Measurements from ENCODE around the gene HSPA5.

HSPA5 gene

DNA sequence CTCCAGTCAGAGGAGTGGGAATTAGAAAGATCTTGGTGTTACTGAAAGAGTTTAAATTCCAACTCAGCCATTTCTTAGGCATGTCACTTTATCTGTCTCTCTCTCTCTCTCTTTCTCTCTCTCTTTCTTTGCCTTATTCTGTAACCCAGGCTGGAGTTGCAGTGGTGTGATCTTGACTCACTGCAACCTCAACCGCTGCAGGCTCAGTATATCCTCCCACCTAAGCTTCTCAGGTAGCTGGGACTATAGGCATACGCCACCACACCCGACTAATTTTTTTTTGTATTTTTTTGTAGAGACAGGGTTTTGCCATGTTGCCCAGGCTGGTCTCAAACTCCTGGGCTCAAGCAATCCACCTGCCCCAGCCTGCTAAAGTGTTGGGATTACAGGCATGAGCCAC, 22.5 kb downstream of the HSPA5 start:
- Histone ChIP-seq H3K27ac (ENCODE audit: low read length, poor library complexity, severe bottlenecking) (no peak overlapping the region), H2BK5ac (ENCODE audit: low read depth, low read length, poor library complexity, severe bottlenecking) (no peak overlapping the region), H4K8ac (ENCODE audit: low read length) (no peak overlapping the region), H3K9ac (ENCODE audit: low read length) (no peak overlapping the region), H3K4ac (ENCODE audit: low read depth in 1 of 2, low read length in 2 of 2) (no peak overlapping the region), H3K27me3 (ENCODE audit: control insufficient read depth in 1 of 2, insufficient read depth in 1 of 2, low read length in 2 of 2) (no peaks in the 10 kb centered on the region), H3K4me1 (ENCODE audit: control insufficient read depth, insufficient read depth, low read depth, low read length) (no peaks in the 10 kb centered on the region), H3K36me3 (ENCODE audit: control insufficient read depth in 1 of 2, insufficient read depth in 2 of 2, low read depth in 1 of 2, low read length in 2 of 2) (peaks cover 23 to 36% of the 10 kb centered on the region in 2 experiments), H2BK120ac (ENCODE audit: low read depth, low read length) (no peak overlapping the region), H4K91ac (ENCODE audit: low read length) (no peak overlapping the region), H3K14ac (ENCODE audit: low read length in 2 of 2) (no peak overlapping the region), H2BK15ac (ENCODE audit: low read depth, poor library complexity, severe bottlenecking) (no peak overlapping the region), H2AK5ac (ENCODE audit: low read length, severe bottlenecking) (no peak overlapping the region), H2AFZ (ENCODE audit: low read depth, low read length) (no peak overlapping the region), H3K18ac (ENCODE audit: low read depth in 1 of 2, low read length in 2 of 2) (no peak overlapping the region), H3K9me3 (ENCODE audit: control insufficient read depth, low read length) (no peaks in the 10 kb centered on the region), H2BK12ac (ENCODE audit: low read length in 2 of 2) (no peak overlapping the region), H3K23ac (ENCODE audit: low read length in 2 of 2) (no peak overlapping the region), H3K79me1 (replicated peaks; ENCODE audit: low read length, poor library complexity, severe bottlenecking) (peaks cover 5% of the 10 kb centered on the region), H3K4me2 (ENCODE audit: low read length, poor library complexity, severe bottlenecking) (no peak overlapping the region), H3K4me3 (ENCODE audit: insufficient read depth in 1 of 2, low read depth in 1 of 2, low read length in 2 of 2) (no peak overlapping the region)
- DNase-seq, result no peak
- 100% methylated on average over 3 of the region's 3 CpGs for WGBS

DNA sequence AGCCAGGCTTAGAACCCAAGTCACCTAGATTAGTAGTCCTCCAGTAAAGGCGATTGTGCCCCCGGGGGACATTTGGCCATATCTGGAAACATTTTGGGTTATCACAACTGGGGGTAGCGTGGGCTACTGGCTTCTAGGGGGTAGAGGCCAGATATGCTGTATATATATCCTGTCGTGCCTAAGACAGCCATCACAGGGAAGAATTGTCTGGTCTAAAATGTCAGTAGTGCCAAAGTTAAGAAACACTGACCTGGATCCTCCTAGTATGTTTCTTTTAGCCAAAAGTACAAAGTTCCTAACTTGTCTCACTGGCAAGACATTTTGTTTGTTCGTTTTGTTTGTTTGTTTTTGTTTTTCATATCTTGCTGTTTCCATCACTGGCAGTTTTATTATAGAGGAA, 27.0 kb downstream of the HSPA5 start:
- Histone ChIP-seq H3K18ac (ENCODE audit: low read depth in 1 of 2, low read length in 2 of 2) (no peak overlapping the region), H4K8ac (ENCODE audit: low read length) (no peak overlapping the region), H3K27me3 (ENCODE audit: control insufficient read depth in 1 of 2, insufficient read depth in 1 of 2, low read length in 2 of 2) (no peaks in the 10 kb centered on the region), H2BK5ac (ENCODE audit: low read depth, low read length, poor library complexity, severe bottlenecking) (no peak overlapping the region), H3K9ac (ENCODE audit: low read length) (no peak overlapping the region), H3K27ac (ENCODE audit: low read length, poor library complexity, severe bottlenecking) (no peak overlapping the region), H3K23ac (ENCODE audit: low read length in 2 of 2) (no peak overlapping the region), H2AK5ac (ENCODE audit: low read length, severe bottlenecking) (no peak overlapping the region), H2BK12ac (ENCODE audit: low read length in 2 of 2) (no peak overlapping the region), H3K14ac (ENCODE audit: low read length in 2 of 2) (no peak overlapping the region), H3K4me3 (ENCODE audit: insufficient read depth in 1 of 2, low read depth in 1 of 2, low read length in 2 of 2) (no peak overlapping the region), H3K9me3 (ENCODE audit: control insufficient read depth, low read length) (no peaks in the 10 kb centered on the region), H3K4me2 (ENCODE audit: low read length, poor library complexity, severe bottlenecking) (no peak overlapping the region), H3K4me1 (ENCODE audit: control insufficient read depth, insufficient read depth, low read depth, low read length) (no peaks in the 10 kb centered on the region), H2BK120ac (ENCODE audit: low read depth, low read length) (no peak overlapping the region), H3K36me3 (ENCODE audit: control insufficient read depth in 1 of 2, insufficient read depth in 2 of 2, low read depth in 1 of 2, low read length in 2 of 2) (peaks cover 25 to 51% of the 10 kb centered on the region in 2 experiments), H2BK15ac (ENCODE audit: low read depth, poor library complexity, severe bottlenecking) (no peak overlapping the region), H3K79me1 (replicated peaks; ENCODE audit: low read length, poor library complexity, severe bottlenecking) (peaks cover 2% of the 10 kb centered on the region), H2AFZ (ENCODE audit: low read depth, low read length) (no peak overlapping the region), H3K4ac (ENCODE audit: low read depth in 1 of 2, low read length in 2 of 2) (no peak overlapping the region), H4K91ac (ENCODE audit: low read length) (no peak overlapping the region)
- DNase-seq, result no peak
- 95% methylated on average over 5 of the region's 5 CpGs for WGBS

GRCh38 chr9:125204477-125204876, 36.7 kb downstream of the HSPA5 start:
- no peak overlapping the region for H4K8ac ChIP-seq (ENCODE audit: low read length)
- peaks cover 9% of the 10 kb centered on the region for H3K79me1 ChIP-seq (replicated peaks; ENCODE audit: low read length, poor library complexity, severe bottlenecking)
- peaks cover 1% of the 10 kb centered on the region for H3K4me1 ChIP-seq (ENCODE audit: control insufficient read depth, insufficient read depth, low read depth, low read length)
- no peak overlapping the region for H2BK5ac ChIP-seq (ENCODE audit: low read depth, low read length, poor library complexity, severe bottlenecking)
- no peak overlapping the region for H3K9ac ChIP-seq (ENCODE audit: low read length)
- 92% methylated on average over 3 of the region's 3 CpGs for WGBS
- H3K14ac ChIP-seq (ENCODE audit: low read length in 2 of 2), result no peak overlapping the region
- no peak overlapping the region for H3K4me2 ChIP-seq (ENCODE audit: low read length, poor library complexity, severe bottlenecking)
- H2BK120ac ChIP-seq (ENCODE audit: low read depth, low read length), result no peak overlapping the region
- no peak overlapping the region for H2BK12ac ChIP-seq (ENCODE audit: low read length in 2 of 2)
- no peak overlapping the region for H3K18ac ChIP-seq (ENCODE audit: low read depth in 1 of 2, low read length in 2 of 2)
- H3K27ac ChIP-seq (ENCODE audit: low read length, poor library complexity, severe bottlenecking), result no peak overlapping the region
- H3K4ac ChIP-seq (ENCODE audit: low read depth in 1 of 2, low read length in 2 of 2), result no peak overlapping the region
- H3K4me3 ChIP-seq (ENCODE audit: insufficient read depth in 1 of 2, low read depth in 1 of 2, low read length in 2 of 2), result no peak overlapping the region
- H2BK15ac ChIP-seq (ENCODE audit: low read depth, poor library complexity, severe bottlenecking), result no peak overlapping the region
- H4K91ac ChIP-seq (ENCODE audit: low read length), result no peak overlapping the region
- no peaks in the 10 kb centered on the region for H3K27me3 ChIP-seq (ENCODE audit: control insufficient read depth in 1 of 2, insufficient read depth in 1 of 2, low read length in 2 of 2)
- no peak overlapping the region for H3K23ac ChIP-seq (ENCODE audit: low read length in 2 of 2)
- H2AK5ac ChIP-seq (ENCODE audit: low read length, severe bottlenecking), result no peak overlapping the region
- peaks cover 29 to 60% of the 10 kb centered on the region in 2 experiments for H3K36me3 ChIP-seq (ENCODE audit: control insufficient read depth in 1 of 2, insufficient read depth in 2 of 2, low read depth in 1 of 2, low read length in 2 of 2)
- H2AFZ ChIP-seq (ENCODE audit: low read depth, low read length), result no peak overlapping the region
- no peak for DNase-seq
- no peaks in the 10 kb centered on the region for H3K9me3 ChIP-seq (ENCODE audit: control insufficient read depth, low read length)

DNA sequence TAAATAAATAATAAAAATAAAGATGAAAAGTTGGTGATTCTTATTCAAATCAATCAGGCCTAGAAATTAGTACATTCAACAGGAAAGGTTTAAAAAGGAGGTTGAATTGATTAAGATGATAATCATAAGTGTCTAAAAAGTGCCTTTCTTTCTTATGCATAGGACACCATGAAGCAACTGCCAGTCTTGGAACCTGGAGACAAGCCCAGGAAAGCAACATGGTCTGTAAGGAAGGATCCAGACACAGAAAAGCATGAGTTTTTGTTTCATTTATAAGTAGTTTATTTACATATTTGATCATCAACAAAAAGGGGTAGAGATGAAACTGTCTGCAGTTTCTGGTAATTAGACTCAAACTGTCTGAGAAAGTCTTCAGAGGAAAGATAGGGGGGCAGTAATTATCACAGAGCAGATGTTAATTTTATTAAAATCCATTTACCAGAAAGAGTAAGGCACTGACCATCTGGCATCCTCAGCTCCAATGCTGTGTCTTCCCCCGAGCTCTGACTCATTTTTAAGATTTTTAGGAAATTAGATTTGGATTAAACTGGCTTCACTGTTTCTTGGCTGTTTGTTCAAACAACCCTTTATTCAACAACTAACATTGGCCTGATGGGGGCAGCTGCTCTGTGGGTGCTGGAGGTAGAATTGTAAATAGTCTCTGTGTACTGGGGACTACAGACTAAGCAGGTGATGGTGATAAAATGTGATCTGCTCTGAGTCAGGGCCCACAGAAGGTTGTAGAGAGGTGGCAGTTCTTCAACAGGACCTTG, 38.1 kb downstream of the HSPA5 start:
- Histone ChIP-seq H3K4ac (ENCODE audit: low read depth in 1 of 2, low read length in 2 of 2) (no peak overlapping the region), H2BK12ac (ENCODE audit: low read length in 2 of 2) (no peak overlapping the region), H3K4me1 (ENCODE audit: control insufficient read depth, insufficient read depth, low read depth, low read length) (peaks cover 1% of the 10 kb centered on the region), H2BK15ac (ENCODE audit: low read depth, poor library complexity, severe bottlenecking) (no peak overlapping the region), H3K9ac (ENCODE audit: low read length) (peak overlapping the region; percentile 41), H3K4me2 (ENCODE audit: low read length, poor library complexity, severe bottlenecking) (no peak overlapping the region), H4K8ac (ENCODE audit: low read length) (no peak overlapping the region), H3K18ac (ENCODE audit: low read depth in 1 of 2, low read length in 2 of 2) (no peak overlapping the region), H3K27me3 (ENCODE audit: control insufficient read depth in 1 of 2, insufficient read depth in 1 of 2, low read length in 2 of 2) (no peaks in the 10 kb centered on the region), H2BK120ac (ENCODE audit: low read depth, low read length) (no peak overlapping the region), H3K36me3 (ENCODE audit: control insufficient read depth in 1 of 2, insufficient read depth in 2 of 2, low read depth in 1 of 2, low read length in 2 of 2) (peaks cover 20 to 46% of the 10 kb centered on the region in 2 experiments), H2AFZ (ENCODE audit: low read depth, low read length) (no peak overlapping the region), H3K27ac (ENCODE audit: low read length, poor library complexity, severe bottlenecking) (no peak overlapping the region), H3K4me3 (ENCODE audit: insufficient read depth in 1 of 2, low read depth in 1 of 2, low read length in 2 of 2) (no peak overlapping the region), H2AK5ac (ENCODE audit: low read length, severe bottlenecking) (no peak overlapping the region), H3K9me3 (ENCODE audit: control insufficient read depth, low read length) (no peaks in the 10 kb centered on the region), H4K91ac (ENCODE audit: low read length) (no peak overlapping the region), H2BK5ac (ENCODE audit: low read depth, low read length, poor library complexity, severe bottlenecking) (no peak overlapping the region), H3K14ac (ENCODE audit: low read length in 2 of 2) (no peak overlapping the region), H3K79me1 (replicated peaks; ENCODE audit: low read length, poor library complexity, severe bottlenecking) (peaks cover 9% of the 10 kb centered on the region), H3K23ac (ENCODE audit: low read length in 2 of 2) (no peak overlapping the region)
- no peak for DNase-seq
- no CpG with 5 or more reads among the region's 1 CpG for WGBS
